HepG2 (cell line): Measurements from ENCODE around the gene DUXA. TPM values are rescaled to one million over a fixed set of nuclear protein-coding genes. Genes with fewer than 3 reads are reported as not detected.

Source experiments
- CHCHD3 ChIP-seq: sonication (generic); formaldehyde crosslinking; IDR thresholded peaks from 2 replicates; pipeline ENCODE4 v1.8.0; 2022; ENCODE audit warnings: mild to moderate bottlenecking, missing genetic modification reagents, moderate library complexity
- IRF9 ChIP-seq: sonication (generic); formaldehyde crosslinking; IDR thresholded peaks from 2 replicates; pipeline ENCODE4 v1.8.0; 2022; ENCODE audit warnings: missing genetic modification reagents, mild to moderate bottlenecking, borderline replicate concordance
- PBX3 ChIP-seq: sonication (generic); formaldehyde crosslinking; IDR thresholded peaks from 2 replicates; pipeline ENCODE4 v1.8.1; 2023; ENCODE audit warnings: missing genetic modification reagents, inconsistent platforms, borderline replicate concordance
- REL ChIP-seq: sonication (generic); formaldehyde crosslinking; conservative IDR thresholded peaks from 2 replicates; pipeline ENCODE4 v1.8.0; 2022; ENCODE audit warnings: mild to moderate bottlenecking, missing genetic modification reagents, moderate library complexity
- REPIN1 ChIP-seq: sonication (generic); formaldehyde crosslinking; IDR thresholded peaks from 2 replicates; pipeline ENCODE4 v1.8.0; 2022; ENCODE audit warnings: missing genetic modification reagents, low read depth, mild to moderate bottlenecking, borderline replicate concordance
- SETDB1 ChIP-seq: sonication (generic); formaldehyde crosslinking; IDR thresholded peaks from 2 replicates; pipeline ENCODE4 v1.5.1; 2020; ENCODE audit warnings: missing genetic modification reagents, mild to moderate bottlenecking, borderline replicate concordance
- SMAD1 ChIP-seq: sonication (generic); formaldehyde crosslinking; IDR thresholded peaks from 2 replicates; pipeline ENCODE4 v1.4.0; 2020; ENCODE audit warnings: missing genetic modification reagents, low read depth, mild to moderate bottlenecking, borderline replicate concordance
- ZFP36L1 ChIP-seq: sonication (generic); formaldehyde crosslinking; IDR thresholded peaks from 2 replicates; pipeline ENCODE4 v1.8.0; 2022; ENCODE audit warnings: mild to moderate bottlenecking, missing genetic modification reagents, moderate library complexity
- ZFP62 ChIP-seq: sonication (generic); formaldehyde crosslinking; IDR thresholded peaks from 2 replicates; pipeline ENCODE4 v1.4.0; 2020; ENCODE audit warnings: missing genetic modification reagents
- ZMAT5 ChIP-seq: sonication (generic); formaldehyde crosslinking; IDR thresholded peaks from 2 replicates; pipeline ENCODE4 v1.5.0; 2020; ENCODE audit warnings: mild to moderate bottlenecking, low read depth, missing genetic modification reagents, borderline replicate concordance
- ZNF331 ChIP-seq: sonication (generic); formaldehyde crosslinking; IDR thresholded peaks from 2 replicates; pipeline ENCODE4 v1.4.0; 2020; ENCODE audit warnings: missing genetic modification reagents
- ZNF350 ChIP-seq: sonication (generic); formaldehyde crosslinking; IDR thresholded peaks from 2 replicates; pipeline ENCODE4 v1.4.0; 2020; ENCODE audit warnings: mild to moderate bottlenecking, low read depth, missing genetic modification reagents, borderline replicate concordance
- ZNF652 ChIP-seq: IDR thresholded peaks from 2 replicates; pipeline ENCODE4 v1.6.1; 2016; ENCODE audit warnings: low read depth, borderline replicate concordance
- ZNF790 ChIP-seq: sonication (generic); formaldehyde crosslinking; IDR thresholded peaks from 2 replicates; pipeline ENCODE4 v1.8.0; 2022; ENCODE audit warnings: missing genetic modification reagents, mild to moderate bottlenecking, borderline replicate concordance
- ZSCAN20 ChIP-seq: sonication (generic); formaldehyde crosslinking; IDR thresholded peaks from 2 replicates; pipeline ENCODE4 v1.4.0; 2020; ENCODE audit warnings: missing genetic modification reagents, mild to moderate bottlenecking, borderline replicate concordance
- polyA plus RNA-seq, 8 experiments: library from polyadenylated mRNA; depleted of rRNA in 3 of 8; stranded (reverse) in 7 of 8; unstranded in 1 of 8; fragments of >200 nt; fragmentation: Illumina TruSeq in 4 of 8; extraction: Trizol in 4 of 8; gene quantifications; 2 replicates each; pipeline versions ENCODE4 v1.2.1 to v1.2.3, GENCODE V29; 2011 to 2016; ENCODE audit warnings: low read depth in 4 of 8, missing spikeins in 1 of 8, mixed read lengths in 1 of 8; ENCODE audit not compliant: insufficient read depth in 1 of 8
- total RNA-seq, 5 experiments: library from RNA; depleted of rRNA; stranded (reverse); fragments of >200 nt; fragmentation: Illumina TruSeq; extraction: Trizol; gene quantifications; 2 replicates each; pipeline ENCODE4 v1.2.3, GENCODE V29; 2016; ENCODE audit warnings: low read depth in 1 of 5
- TF ChIP-seq, protein P1 (sequence below): sonication (generic); formaldehyde crosslinking; IDR thresholded peaks from 2 replicates; pipeline ENCODE4 v1.4.0; 2020; ENCODE audit warnings: missing genetic modification reagents, low read depth, mild to moderate bottlenecking, borderline replicate concordance
- TF ChIP-seq, protein P2 (sequence below): sonication (generic); formaldehyde crosslinking; conservative IDR thresholded peaks from 2 replicates; pipeline ENCODE4 v1.8.0; 2022; ENCODE audit warnings: mild to moderate bottlenecking, moderate library complexity, missing genetic modification reagents
- TF ChIP-seq, protein P3 (sequence below): sonication (generic); formaldehyde crosslinking; IDR thresholded peaks from 2 replicates; pipeline ENCODE4 v1.4.0; 2020; ENCODE audit warnings: missing genetic modification reagents
- TF ChIP-seq, protein P4 (sequence below): sonication (generic); formaldehyde crosslinking; conservative IDR thresholded peaks from 2 replicates; pipeline ENCODE4 v1.4.0; 2020; ENCODE audit warnings: missing genetic modification reagents

DUXA gene
- total and polyA plus RNA-seq, 2 of the 13 experiments (the other 11 are each of a cell fraction or from before 2014, with no cell fraction given): not detected

DNA sequence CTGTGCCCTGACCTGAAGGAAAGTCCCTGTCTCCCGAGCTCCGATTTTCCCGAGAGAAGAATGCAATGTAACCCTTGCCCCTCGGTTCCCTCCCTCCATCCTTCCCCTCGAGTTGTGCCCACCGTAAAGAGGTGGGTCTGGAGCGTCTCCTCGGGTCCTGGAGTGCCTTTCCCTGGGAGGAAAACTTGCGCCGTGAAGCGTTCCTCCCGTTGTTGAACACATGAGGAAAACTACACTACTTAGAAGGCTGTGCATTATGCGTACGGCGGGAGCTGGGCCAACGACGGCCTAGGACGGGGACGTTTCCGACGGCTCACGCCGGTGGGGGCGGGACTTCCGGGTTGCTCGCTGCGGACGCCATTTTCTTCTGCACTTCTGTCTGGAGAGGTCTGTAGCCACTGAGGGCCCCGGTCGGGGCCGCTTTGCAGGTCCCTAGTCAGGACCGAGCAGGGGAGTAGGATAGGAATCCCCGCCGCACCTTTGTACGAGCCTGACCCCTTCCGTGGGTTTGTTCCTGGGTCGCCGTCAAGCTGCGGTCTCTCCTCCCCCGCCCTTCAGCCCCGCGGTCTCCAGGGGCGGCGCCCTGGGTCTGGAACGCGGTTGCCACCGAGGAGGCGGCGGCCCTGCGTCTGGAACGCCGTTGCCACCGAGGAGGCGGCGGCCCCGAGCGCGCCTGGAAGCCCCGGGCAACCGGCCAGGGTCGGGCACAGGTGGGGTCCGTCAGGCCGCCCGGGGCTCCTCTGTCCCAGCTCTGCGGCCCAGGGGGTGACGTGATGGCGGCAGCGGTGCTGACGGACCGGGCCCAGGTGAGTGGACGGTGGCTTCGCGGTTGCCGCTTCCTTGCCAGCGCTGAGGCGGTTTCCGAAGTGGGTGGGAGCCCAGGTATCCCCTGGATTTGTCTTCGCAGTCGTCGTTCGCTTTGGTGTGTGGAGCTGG lies 24.1 kb upstream of the DUXA start, which contains the start of gene ZNF264 (continued):
- TF ChIP-seq ZNF790 (no peak; the same call in 1 of the 2 replicates), ZFP62 (CRISPR knock-in tag) (no peak), SMAD1 (CRISPR knock-in tag) (no peak), ZSCAN20 (CRISPR knock-in tag) (peak; percentile 82; the same call in 1 of the 2 replicates), ZNF331 (peak; percentile 38; the same call in 1 of the 2 replicates), CHCHD3 (no peak), IRF9 (peak; percentile 62; the same call in 1 of the 2 replicates), ZFP36L1 (no peak), ZNF350 (CRISPR knock-in tag) (peak; percentile 55; the same call in 1 of the 2 replicates), ZNF652 (CRISPR knock-in tag) (no peak), ZMAT5 (CRISPR knock-in tag) (no peak), REL (CRISPR knock-in tag) (no peak), SETDB1 (CRISPR knock-in tag) (no peak), PBX3 (CRISPR knock-in tag) (no peak), REPIN1 (CRISPR knock-in tag) (peak; percentile 39; the same call in 1 of the 2 replicates)
- TF ChIP-seq, protein P1, sequence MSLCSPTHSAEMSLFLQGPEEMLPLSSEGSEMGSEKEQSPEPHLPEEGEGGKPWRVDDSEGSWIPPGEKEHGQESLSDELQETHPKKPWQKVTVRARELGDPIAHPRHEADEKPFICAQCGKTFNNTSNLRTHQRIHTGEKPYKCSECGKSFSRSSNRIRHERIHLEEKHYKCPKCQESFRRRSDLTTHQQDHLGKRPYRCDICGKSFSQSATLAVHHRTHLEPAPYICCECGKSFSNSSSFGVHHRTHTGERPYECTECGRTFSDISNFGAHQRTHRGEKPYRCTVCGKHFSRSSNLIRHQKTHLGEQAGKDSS (CRISPR knock-in tag): 0 out of 2 replicates have a peak, but pooled peaks have one; percentile 25
- TF ChIP-seq, protein P2, sequence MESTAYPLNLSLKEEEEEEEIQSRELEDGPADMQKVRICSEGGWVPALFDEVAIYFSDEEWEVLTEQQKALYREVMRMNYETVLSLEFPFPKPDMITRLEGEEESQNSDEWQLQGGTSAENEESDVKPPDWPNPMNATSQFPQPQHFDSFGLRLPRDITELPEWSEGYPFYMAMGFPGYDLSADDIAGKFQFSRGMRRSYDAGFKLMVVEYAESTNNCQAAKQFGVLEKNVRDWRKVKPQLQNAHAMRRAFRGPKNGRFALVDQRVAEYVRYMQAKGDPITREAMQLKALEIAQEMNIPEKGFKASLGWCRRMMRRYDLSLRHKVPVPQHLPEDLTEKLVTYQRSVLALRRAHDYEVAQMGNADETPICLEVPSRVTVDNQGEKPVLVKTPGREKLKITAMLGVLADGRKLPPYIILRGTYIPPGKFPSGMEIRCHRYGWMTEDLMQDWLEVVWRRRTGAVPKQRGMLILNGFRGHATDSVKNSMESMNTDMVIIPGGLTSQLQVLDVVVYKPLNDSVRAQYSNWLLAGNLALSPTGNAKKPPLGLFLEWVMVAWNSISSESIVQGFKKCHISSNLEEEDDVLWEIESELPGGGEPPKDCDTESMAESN: peak; percentile 68; the same call in 1 of the 2 replicates
- TF ChIP-seq, protein P3, sequence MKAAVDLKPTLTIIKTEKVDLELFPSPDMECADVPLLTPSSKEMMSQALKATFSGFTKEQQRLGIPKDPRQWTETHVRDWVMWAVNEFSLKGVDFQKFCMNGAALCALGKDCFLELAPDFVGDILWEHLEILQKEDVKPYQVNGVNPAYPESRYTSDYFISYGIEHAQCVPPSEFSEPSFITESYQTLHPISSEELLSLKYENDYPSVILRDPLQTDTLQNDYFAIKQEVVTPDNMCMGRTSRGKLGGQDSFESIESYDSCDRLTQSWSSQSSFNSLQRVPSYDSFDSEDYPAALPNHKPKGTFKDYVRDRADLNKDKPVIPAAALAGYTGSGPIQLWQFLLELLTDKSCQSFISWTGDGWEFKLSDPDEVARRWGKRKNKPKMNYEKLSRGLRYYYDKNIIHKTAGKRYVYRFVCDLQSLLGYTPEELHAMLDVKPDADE: no peak
- TF ChIP-seq, protein P4, sequence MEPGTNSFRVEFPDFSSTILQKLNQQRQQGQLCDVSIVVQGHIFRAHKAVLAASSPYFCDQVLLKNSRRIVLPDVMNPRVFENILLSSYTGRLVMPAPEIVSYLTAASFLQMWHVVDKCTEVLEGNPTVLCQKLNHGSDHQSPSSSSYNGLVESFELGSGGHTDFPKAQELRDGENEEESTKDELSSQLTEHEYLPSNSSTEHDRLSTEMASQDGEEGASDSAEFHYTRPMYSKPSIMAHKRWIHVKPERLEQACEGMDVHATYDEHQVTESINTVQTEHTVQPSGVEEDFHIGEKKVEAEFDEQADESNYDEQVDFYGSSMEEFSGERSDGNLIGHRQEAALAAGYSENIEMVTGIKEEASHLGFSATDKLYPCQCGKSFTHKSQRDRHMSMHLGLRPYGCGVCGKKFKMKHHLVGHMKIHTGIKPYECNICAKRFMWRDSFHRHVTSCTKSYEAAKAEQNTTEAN (CRISPR knock-in tag): 0 out of 2 replicates have a peak, but pooled peaks have one; percentile 37
